Adrenal gland (tissue), 12 donors: Measurements from ENCODE around the gene TTN. TPM values are rescaled to one million over a fixed set of nuclear protein-coding genes. Genes with fewer than 3 reads are reported as not detected.

Source experiments
- DNase-seq, 7 donors: peaks; one replicate each; pipeline ENCODE4 v3.0.0-alpha.2; 2019 to 2020
- H3K27ac ChIP-seq, 5 donors: fragments of 200-600 bp; sonication (generic) in 4 of 5; 1 replicate in 3 of 5; 2 replicates in 2 of 5; pipeline versions ENCODE4 v1.5.1 to v1.8.0; 2016 to 2020; ENCODE audit warnings: mild to moderate bottlenecking in 1 of 5
- H3K27me3 ChIP-seq: fragments of 200-600 bp; 2 replicates; pipeline ENCODE4 v1.8.0; 2021
- H3K36me3 ChIP-seq, 2 donors: fragments of 200-600 bp; replicated peaks in 1 of 2; 1 replicate in 1 of 2; 2 replicates in 1 of 2; pipeline versions ENCODE4 v1.5.1 to v1.8.0; 2018 to 2022
- H3K4me1 ChIP-seq, 2 donors: fragments of 200-600 bp; replicated peaks in 1 of 2; 1 replicate in 1 of 2; 2 replicates in 1 of 2; pipeline versions ENCODE4 v1.5.1 to v1.8.0; 2018 to 2021
- H3K4me3 ChIP-seq, 4 donors: fragments of 200-600 bp; sonication (generic) in 3 of 4; one replicate each; pipeline ENCODE4 v1.5.1; 2016 to 2018
- H3K9me3 ChIP-seq, 3 donors: fragments of 200-600 bp; sonication (generic) in 1 of 3; replicated peaks in 1 of 3; 1 replicate in 2 of 3; 2 replicates in 1 of 3; pipeline versions ENCODE4 v1.5.1 to v1.8.0; 2016 to 2021
- CTCF ChIP-seq, 6 experiments: fragments of 450-650 bp in 4 of 6; fragments of 200-600 bp in 2 of 6; sonication (generic) in 1 of 6; IDR thresholded peaks; 1 replicate in 5 of 6; 2 replicates in 1 of 6; pipeline versions ENCODE4 v1.5.1 to v1.8.0; 2016 to 2021; ENCODE audit warnings: antibody characterized with exemption in 6 of 6, mild to moderate bottlenecking in 2 of 6, moderate library complexity in 1 of 6
- POLR2A ChIP-seq, 2 donors: fragments of 450-650 bp; IDR thresholded peaks; one replicate each; pipeline ENCODE4 v1.6.1; 2017; ENCODE audit warnings: antibody characterized with exemption in 2 of 2, mild to moderate bottlenecking in 2 of 2, moderate library complexity in 1 of 2
- WGBS, 4 donors: extraction: QIAGEN DNeasy Blood & Tissue Kit in 2 of 4; methylation state at CpG; one replicate each; pipeline versions ENCODE4 v1.1.5 to v1.1.7; 2013 to 2017; 5-methylcytosine and 5-hydroxymethylcytosine counted together
- intact Hi-C, 2 donors: fragments of 100-400 bp; cut with DNase I; formaldehyde crosslinking; loops; one replicate each; pipeline versions ENCODE4 v1.14.1 to v1.15.0; 2022 to 2023
- polyA plus RNA-seq, 3 donors: library from polyadenylated mRNA; stranded (reverse); fragments of 200-250 nt in 2 of 3; fragments of 350-450 nt in 1 of 3; fragmentation: Illumina TruSeq in 1 of 3; extraction: RNeasy Lipid Tissue Mini Kit (QIAGEN cat#74804) in 1 of 3; gene quantifications; one replicate each; pipeline ENCODE4 v1.2.3, GENCODE V29; 2013 to 2014
- total RNA-seq, 9 donors: library from RNA; depleted of rRNA in 4 of 9; stranded (reverse); fragments of >200 nt in 4 of 9; fragments of 120-200 nt in 1 of 9; fragmentation: NEBNext Ultra II Directional in 1 of 9; extraction: Animal tissue kit (Norgen Biotek cat#: 25700) in 1 of 9; gene quantifications; one replicate each; pipeline versions ENCODE4 v1.1.0 to v1.2.4, GENCODE V29; 2013 to 2023
- donor health status: healthy with polysubstance abuse.
- donor health status: Bipolar disorder and iron deficiency.
- donor health status: DM: yes; HTN: yes; CAD: no.
- donor health status: DM: no; HTN: no; CAD: no.
- donor health status: DM: no; HTN: no; CAD: no.
- donor health status: DM: yes; HTN: yes; CAD: no.

The TTN gene
- total and polyA plus RNA-seq, 12 donors, result 0.05 to 45.2 (median 2.7) TPM

- no peak for DNase-seq
- Histone ChIP-seq H3K4me3 (no peak overlapping the region), H3K36me3 (no peaks in the 10 kb centered on the region), H3K4me1 (no peaks in the 10 kb centered on the region), H3K27me3 (no peaks in the 10 kb centered on the region), H3K9me3 (no peaks in the 10 kb centered on the region), H3K27ac (no peak overlapping the region)
- WGBS, 4 donors, result 87 to 97% (median 96%) methylated on average over 4 of the region's 4 CpGs
- no peak for TF ChIP-seq POLR2A (IDR thresholded peaks at IDR 0.05)
- no peak for TF ChIP-seq CTCF (IDR thresholded peaks at IDR 0.05)
- intact Hi-C loops, result no loop called here
Observed at GRCh38 chr2:178568227-178568626, 239.0 kb downstream of the TTN start.

- no peak for TF ChIP-seq CTCF (IDR thresholded peaks at IDR 0.05)
- no peak for TF ChIP-seq POLR2A (IDR thresholded peaks at IDR 0.05)
- Histone ChIP-seq H3K36me3 (no peaks in the 10 kb centered on the region), H3K4me3 (no peak overlapping the region), H3K9me3 (no peaks in the 10 kb centered on the region), H3K4me1 (no peaks in the 10 kb centered on the region), H3K27ac (no peak overlapping the region), H3K27me3 (no peaks in the 10 kb centered on the region)
- DNase-seq, result no peak
- intact Hi-C loops, result no loop called here
- WGBS, 4 donors, result 65 to 73% (median 68%) methylated on average over 2 of the region's 2 CpGs
Observed at GRCh38 chr2:178553047-178553446, 254.2 kb downstream of the TTN start.

- no peaks in the 10 kb centered on the region for H3K9me3 ChIP-seq
- no peak for DNase-seq
- no peak overlapping the region for H3K4me3 ChIP-seq
- intact Hi-C loops, result no loop called here
- H3K36me3 ChIP-seq, result no peaks in the 10 kb centered on the region
- no peaks in the 10 kb centered on the region for H3K27me3 ChIP-seq
- no peaks in the 10 kb centered on the region for H3K4me1 ChIP-seq
- WGBS, 4 donors, result 86 to 100% (median 96%) methylated on average over 2 of the region's 2 CpGs
- no peak for TF ChIP-seq CTCF (IDR thresholded peaks at IDR 0.05)
- TF ChIP-seq POLR2A (IDR thresholded peaks at IDR 0.05), result no peak
- no peak overlapping the region for H3K27ac ChIP-seq
Observed at GRCh38 chr2:178550352-178550751, 256.9 kb downstream of the TTN start.

GRCh38 chr2:178542569-178542968, 264.7 kb downstream of the TTN start:
- DNase-seq, result no peak
- 89 to 98% (median 95%) methylated on average over 5 of the region's 5 CpGs for WGBS, 4 donors
- Histone ChIP-seq H3K27me3 (no peaks in the 10 kb centered on the region), H3K4me1 (no peaks in the 10 kb centered on the region), H3K4me3 (no peak overlapping the region), H3K27ac (no peak overlapping the region), H3K36me3 (peaks cover 0 to 3% of the 10 kb centered on the region in 2 donors), H3K9me3 (no peaks in the 10 kb centered on the region)
- intact Hi-C loops, result no loop called here
- TF ChIP-seq POLR2A (IDR thresholded peaks at IDR 0.05) (no peak), CTCF (IDR thresholded peaks at IDR 0.05) (no peak)
